A204.1 (cell line): ENCODE data around the gene CBX6.

Experiments
- FAIRE-seq: peaks from 2 replicates; lab custom pipeline; 2012; peaks lifted over from hg19 to GRCh38; lab: Jason Lieb, UNC

Gene CBX6

GRCh38 chr22:38873469-38874411 lies 1.7 kb upstream of the CBX6 start:
- FAIRE-seq, result no peak

- peak; percentile 84 for FAIRE-seq
Observed at GRCh38 chr22:38872831-38873248, 824 bp upstream of the CBX6 start.

GRCh38 chr22:38871360-38872171 lies 450 bp downstream of the CBX6 start:
- no peak for FAIRE-seq

DNA sequence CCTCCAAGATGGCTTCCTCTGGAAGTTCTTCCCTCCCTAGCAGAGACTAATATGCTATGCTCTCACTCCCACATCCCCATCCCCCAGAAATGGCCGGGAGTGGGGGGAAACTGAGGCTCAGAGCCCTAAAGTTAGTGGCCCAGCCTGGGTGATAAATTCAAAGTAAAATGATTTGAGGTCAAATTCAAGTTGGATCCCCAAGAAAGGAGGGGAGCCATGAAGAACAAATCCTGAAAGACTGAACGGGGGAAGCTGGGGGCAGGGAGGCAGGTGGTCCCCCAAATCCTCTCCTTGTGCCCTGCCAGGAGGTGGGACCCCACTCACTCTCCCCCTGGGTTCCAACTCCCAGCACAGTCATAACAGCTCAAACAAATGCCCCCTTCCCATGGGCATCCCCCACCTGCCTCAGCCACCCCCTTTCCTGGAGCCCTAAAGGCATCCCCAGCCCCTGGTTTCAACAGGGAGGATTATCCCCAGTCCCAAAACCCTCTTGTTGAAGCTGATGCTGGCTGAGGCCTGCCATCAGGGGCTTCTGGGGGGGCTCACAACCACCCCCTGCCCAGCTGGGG lies 1.1 kb downstream of the CBX6 start:
- no peak for FAIRE-seq

- peak; percentile 99 for FAIRE-seq
Observed at GRCh38 chr22:38870312-38870741, 1.7 kb downstream of the CBX6 start.

GRCh38 chr22:38869663-38870062 lies 2.4 kb downstream of the CBX6 start:
- FAIRE-seq, result no peak

DNA sequence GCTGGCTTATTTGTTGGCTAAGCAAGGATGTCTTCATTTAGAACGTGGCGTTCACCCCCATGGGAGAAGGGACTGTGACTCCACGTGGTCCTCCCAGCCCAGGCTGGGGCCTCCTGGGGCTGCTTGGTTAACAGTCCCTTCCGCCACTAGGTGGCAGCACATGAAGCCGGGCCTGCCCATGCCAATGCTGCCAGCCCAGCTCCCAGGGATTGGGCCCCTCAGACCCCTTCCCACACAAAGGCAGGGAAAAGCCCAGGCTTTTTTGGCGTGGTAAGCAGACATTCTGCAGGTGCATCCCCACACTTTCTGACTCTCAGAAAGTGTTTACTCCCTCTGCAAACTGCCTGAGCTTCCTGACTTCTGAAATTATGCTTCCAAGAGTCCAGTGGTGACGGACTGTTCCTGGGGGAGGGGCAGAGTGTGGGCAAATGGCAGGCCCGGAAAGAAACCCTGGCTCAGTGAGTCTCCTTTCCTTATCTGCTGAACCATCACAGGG lies 3.1 kb downstream of the CBX6 start:
- no peak for FAIRE-seq

- no peak for FAIRE-seq
Observed at GRCh38 chr22:38868286-38868721, 3.7 kb downstream of the CBX6 start.

GRCh38 chr22:38867471-38868285 lies 4.3 kb downstream of the CBX6 start:
- FAIRE-seq, result no peak

DNA sequence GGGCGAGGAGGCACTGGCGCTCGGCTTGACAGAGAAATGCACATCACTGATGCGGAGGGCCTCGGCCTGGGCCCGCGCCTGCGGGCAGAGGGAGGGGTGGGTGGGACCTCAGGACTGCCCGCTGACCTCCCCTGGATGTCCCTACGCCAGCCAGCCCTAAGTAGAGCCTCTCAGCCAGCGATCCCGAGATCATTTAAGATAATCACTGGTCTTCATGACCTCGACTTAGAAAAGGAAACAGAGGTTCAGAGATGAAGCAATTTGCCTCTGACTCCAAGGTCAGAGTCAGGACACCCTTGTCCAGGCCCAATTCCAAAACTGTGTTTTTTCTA lies 4.9 kb downstream of the CBX6 start:
- no peak for FAIRE-seq

DNA sequence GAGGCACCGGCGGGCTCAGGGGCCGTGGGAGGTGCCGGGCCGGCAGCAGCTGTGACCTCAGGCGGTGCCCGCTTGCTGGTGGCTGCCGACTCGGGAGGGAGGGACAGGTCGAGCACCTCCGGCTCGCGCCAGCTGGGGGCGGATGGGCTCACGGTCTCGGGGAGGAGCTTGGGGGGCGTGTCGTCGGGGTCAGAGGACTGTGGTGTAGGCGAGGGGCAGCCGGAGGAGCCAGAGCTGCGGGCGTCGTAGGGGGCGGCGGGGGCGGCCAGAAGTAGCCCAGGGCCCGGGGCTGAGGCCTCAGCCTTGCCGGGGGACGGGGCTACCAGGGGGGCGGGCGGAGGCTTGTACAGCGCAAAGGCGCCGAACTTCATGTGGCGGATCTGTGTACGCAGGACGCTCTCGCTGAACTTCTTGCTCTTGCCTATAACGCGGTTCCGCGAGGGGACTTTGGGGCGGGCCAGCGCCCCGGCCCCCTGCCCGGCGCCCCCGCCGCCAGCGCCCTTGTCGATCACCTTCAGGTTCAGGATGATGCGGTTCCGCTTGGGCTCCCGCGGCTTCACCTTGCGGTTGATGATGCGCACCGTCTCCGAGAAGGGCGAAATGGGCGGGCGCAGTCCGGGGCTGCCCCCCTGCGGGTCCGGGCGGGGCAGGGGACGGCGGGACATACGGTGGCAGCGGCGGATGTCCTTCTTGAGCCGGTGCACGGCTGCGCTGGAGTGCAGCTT lies 5.5 kb downstream of the CBX6 start:
- FAIRE-seq, result no peak

GRCh38 chr22:38866024-38866398 lies 6.0 kb downstream of the CBX6 start:
- no peak for FAIRE-seq

- FAIRE-seq, result no peak
Observed at GRCh38 chr22:38865201-38866023, 6.6 kb downstream of the CBX6 start.

DNA sequence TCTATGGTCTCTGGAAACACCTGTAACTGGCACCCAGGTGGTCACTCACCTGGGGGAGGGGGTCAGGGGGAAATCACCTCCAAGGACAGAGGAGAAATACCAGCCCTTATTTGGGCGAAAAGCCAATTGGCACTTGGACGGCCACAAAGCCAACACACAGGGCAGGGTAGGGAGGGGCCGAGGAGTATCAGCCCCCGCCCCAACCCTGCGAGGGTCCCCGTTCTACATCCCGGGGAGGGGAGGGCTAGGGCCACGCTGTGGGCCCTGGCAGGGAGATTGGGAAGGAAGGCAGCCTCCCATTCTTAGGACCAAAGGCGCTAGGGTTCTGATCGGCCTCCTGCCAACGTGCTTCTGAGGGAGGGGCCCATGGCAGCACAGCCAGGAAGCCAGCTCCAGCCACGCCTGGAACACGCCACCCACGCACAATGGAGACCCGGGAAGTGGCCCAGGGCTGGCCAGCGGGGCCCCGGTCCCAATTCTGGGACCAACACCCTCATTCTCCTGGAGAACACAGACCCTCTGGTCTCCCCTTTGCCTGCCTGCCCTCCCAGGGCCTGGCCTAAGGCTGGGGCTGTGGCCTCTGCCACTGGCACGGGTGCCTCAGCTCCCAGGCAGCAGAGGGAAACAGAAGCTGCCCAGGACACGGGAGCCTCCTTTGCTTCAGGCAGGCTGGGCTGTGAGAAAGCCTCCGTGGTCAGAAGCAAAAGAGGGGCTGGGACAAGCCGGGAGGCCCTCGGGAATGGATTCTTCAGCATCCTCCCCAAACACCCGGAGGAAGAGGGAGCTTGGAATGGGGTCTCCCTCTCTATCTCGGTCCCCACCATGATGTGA lies 7.4 kb downstream of the CBX6 start:
- FAIRE-seq, result no peak

GRCh38 chr22:38863531-38864131 lies 8.4 kb downstream of the CBX6 start:
- FAIRE-seq, result no peak

DNA sequence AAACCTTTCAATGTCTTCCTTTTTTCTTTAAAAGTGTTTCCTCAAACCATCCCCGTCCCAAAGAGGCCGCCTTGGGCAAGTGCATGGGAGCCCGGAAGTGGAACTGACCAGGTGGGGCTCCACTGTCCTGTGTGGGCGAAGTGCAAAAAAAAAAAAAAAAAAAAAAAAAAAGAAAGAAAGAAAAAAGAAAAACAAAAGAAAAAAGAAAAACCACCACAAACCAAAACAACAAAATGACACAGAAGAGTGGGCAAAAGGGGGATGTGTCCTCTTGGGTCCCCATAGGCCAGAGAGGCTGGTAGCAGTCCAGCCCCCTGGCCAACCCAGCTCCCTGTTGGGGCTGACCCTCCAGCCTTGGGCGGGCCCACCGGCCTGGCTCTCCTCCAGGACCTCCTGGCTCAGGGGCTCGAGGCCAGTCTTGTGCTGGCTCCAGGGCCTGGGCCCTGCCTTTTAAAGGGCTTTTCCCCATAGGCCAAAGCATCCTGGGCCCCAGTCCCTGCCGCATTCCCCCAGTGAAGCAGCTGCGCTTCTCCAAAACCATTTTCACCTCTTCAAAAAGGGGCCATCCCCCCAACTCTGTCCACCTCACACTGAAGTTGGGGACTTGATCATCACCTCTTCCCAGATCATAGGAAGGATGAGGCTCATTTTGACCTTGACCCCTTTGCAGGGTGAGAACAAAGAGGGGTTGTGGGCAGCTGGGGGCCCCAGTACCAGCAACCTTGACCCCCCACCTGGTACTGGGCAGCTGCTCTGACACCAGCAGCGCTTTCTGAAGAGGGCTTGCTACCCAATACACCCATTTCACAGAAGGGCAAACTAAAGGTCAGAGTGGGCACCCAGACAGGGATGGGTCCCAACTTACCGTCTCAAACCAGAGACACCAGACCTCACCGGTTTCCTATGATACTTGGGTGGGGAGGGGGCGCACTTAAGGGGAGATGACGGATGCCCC lies 9.4 kb downstream of the CBX6 start:
- FAIRE-seq, result peak; percentile 79

GRCh38 chr22:38861927-38862326 lies 10.1 kb downstream of the CBX6 start:
- no peak for FAIRE-seq
